ENCODE data around the gene MTG2. TPM values are rescaled to one million over a fixed set of nuclear protein-coding genes. Genes with fewer than 3 reads are reported as not detected.

The MTG2 gene
- total and polyA plus RNA-seq, 2 experiments from 2014 or later, result 11.3 to 11.7 TPM

DNA sequence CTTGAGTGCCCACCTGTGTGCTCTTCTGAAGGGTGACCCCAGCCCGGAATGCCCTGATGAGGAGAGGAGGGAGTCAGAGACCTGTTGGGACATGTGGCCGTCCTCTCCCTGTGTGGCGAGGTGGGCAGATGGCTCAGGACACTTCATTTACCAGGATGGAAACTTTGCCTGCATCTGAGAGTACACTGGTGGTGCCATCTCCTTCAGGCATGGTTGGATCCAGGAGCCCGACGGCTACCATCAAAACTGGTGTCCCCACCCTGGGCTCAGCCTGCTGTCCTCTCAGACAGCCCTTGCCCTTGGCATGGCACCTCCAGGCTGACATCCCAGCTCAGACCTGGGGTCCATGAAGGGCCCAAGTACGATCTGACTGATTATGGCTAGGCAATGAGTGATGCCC is 48.5 kb downstream of the MTG2 start:
- H3K79me2 ChIP-seq (replicated peaks; ENCODE audit: insufficient read depth), result no peaks in the 10 kb centered on the region
- H3F3A ChIP-seq (replicated peaks; ENCODE audit: low read depth), result no peaks in the 10 kb centered on the region
- H3K27me3 ChIP-seq (ENCODE audit: insufficient read depth), result no peaks in the 10 kb centered on the region
- no peaks in the 10 kb centered on the region for H3K4me1 ChIP-seq (ENCODE audit: insufficient read depth)
- no peak for DNase-seq (ENCODE audit: low spot score)
- no peak overlapping the region for H3K27ac ChIP-seq (ENCODE audit: low read depth)
- H3K9me3 Mint-ChIP-seq, result no peaks in the 10 kb centered on the region
- TF ChIP-seq STAT1 (IDR thresholded peaks at IDR 0.05; ENCODE audit: unreplicated experiment) (no peak), ZNF114 (CRISPR knock-in tag; IDR thresholded peaks at IDR 0.05) (no peak), EZH2 (IDR thresholded peaks at IDR 0.05; ENCODE audit: low read depth, unreplicated experiment) (no peak), CREB1 (CRISPR knock-in tag; IDR thresholded peaks at IDR 0.05; ENCODE audit: low read depth) (no peak)
- no peaks in the 10 kb centered on the region for H4K20me1 ChIP-seq (replicated peaks; ENCODE audit: insufficient read depth)
- H3K4me2 ChIP-seq, result no peak overlapping the region
- H3K36me3 ChIP-seq (ENCODE audit: insufficient read depth), result no peaks in the 10 kb centered on the region
- H3K4me3 Mint-ChIP-seq, result no peak overlapping the region
- H3K36me3 Mint-ChIP-seq (ENCODE audit: low read depth), result no peaks in the 10 kb centered on the region
- H2AFZ ChIP-seq, result no peak overlapping the region
- H3K4me3 ChIP-seq, result no peak overlapping the region
- H3K9me2 ChIP-seq (ENCODE audit: insufficient read depth), result no peaks in the 10 kb centered on the region
- H3K4me1 Mint-ChIP-seq, result peaks cover 5% of the 10 kb centered on the region
- H3K27ac Mint-ChIP-seq, result no peak overlapping the region
- peaks cover 4% of the 10 kb centered on the region for H3K27me3 Mint-ChIP-seq (ENCODE audit: insufficient read depth, low read depth, poor library complexity)
- ATAC-seq, result no peak

GRCh38 chr20:62232194-62232593 is 49.4 kb downstream of the MTG2 start:
- Histone ChIP-seq H3K4me2 (no peak overlapping the region), H4K20me1 (replicated peaks; ENCODE audit: insufficient read depth) (no peaks in the 10 kb centered on the region), H3K27me3 (ENCODE audit: insufficient read depth) (no peaks in the 10 kb centered on the region), H3K79me2 (replicated peaks; ENCODE audit: insufficient read depth) (no peaks in the 10 kb centered on the region), H3K4me1 (ENCODE audit: insufficient read depth) (no peaks in the 10 kb centered on the region), H2AFZ (no peak overlapping the region), H3K27ac (ENCODE audit: low read depth) (no peak overlapping the region), H3K36me3 (ENCODE audit: insufficient read depth) (no peaks in the 10 kb centered on the region), H3F3A (replicated peaks; ENCODE audit: low read depth) (no peaks in the 10 kb centered on the region), H3K4me3 (no peak overlapping the region), H3K9me2 (ENCODE audit: insufficient read depth) (no peaks in the 10 kb centered on the region)
- no peak for DNase-seq (ENCODE audit: low spot score)
- peaks cover 4% of the 10 kb centered on the region for H3K27me3 Mint-ChIP-seq (ENCODE audit: insufficient read depth, low read depth, poor library complexity)
- no peaks in the 10 kb centered on the region; the same call in 2 of the 3 replicates for H3K4me1 Mint-ChIP-seq
- H3K9me3 Mint-ChIP-seq, result no peaks in the 10 kb centered on the region
- no peak overlapping the region for H3K27ac Mint-ChIP-seq
- TF ChIP-seq CREB1 (CRISPR knock-in tag; IDR thresholded peaks at IDR 0.05; ENCODE audit: low read depth), result no peak
- ATAC-seq, result no peak
- H3K4me3 Mint-ChIP-seq, result no peak overlapping the region
- no peaks in the 10 kb centered on the region for H3K36me3 Mint-ChIP-seq (ENCODE audit: low read depth)

DNA sequence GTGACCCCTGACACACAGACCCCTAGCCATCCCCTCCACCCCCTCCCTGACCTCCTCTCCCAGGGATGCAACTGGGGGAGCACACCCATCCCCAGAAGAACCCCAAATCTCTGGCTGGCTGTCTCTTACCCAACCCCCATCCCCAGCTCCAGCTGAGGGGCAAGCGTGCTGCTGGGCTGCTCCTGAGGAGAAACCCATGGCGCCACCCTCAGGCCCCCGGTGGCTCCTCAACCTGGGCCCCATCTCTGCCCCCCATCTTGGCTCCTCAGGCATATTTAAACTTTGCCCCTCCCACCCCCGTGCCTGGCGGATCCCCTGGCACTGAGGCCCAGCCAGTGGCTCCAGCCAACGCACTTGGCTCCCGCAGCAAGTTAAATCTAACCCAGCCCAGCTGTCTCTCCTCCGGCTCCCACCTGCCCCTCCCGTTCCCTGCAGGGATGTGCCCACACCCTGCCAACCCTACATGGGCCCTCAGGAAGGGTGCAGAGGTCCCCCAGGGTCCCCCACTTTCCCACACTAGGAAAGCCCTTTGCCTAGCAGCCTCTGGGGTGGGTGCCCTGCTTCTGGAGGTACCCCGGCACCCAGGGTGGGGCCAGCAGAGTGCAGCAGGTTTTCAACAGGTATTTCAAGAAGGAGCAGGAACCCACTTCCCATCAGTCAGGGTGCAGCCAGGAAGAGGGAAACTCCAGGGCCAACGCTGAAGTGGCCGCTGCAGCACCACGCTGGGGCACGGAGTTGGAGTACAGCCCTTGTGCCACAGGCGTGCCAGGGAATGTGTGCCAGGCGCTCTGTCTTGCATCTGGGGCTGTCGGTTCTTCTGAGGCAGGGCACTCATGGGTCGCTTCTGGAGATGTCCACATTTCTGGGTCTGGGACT is 50.2 kb downstream of the MTG2 start:
- H3K27ac ChIP-seq (ENCODE audit: low read depth), result no peak overlapping the region
- H3K36me3 ChIP-seq (ENCODE audit: insufficient read depth), result no peaks in the 10 kb centered on the region
- Mint-ChIP-seq H3K36me3 (ENCODE audit: low read depth) (no peaks in the 10 kb centered on the region), H3K27me3 (ENCODE audit: insufficient read depth, low read depth, poor library complexity) (peaks cover 4% of the 10 kb centered on the region), H3K9me3 (no peaks in the 10 kb centered on the region), H3K27ac (no peak overlapping the region), H3K4me1 (peaks cover 4% of the 10 kb centered on the region; the same call in 2 of the 3 replicates), H3K4me3 (no peak overlapping the region)
- ATAC-seq, result no peak
- no peak overlapping the region for H3K4me3 ChIP-seq
- no peak overlapping the region for H3K4me2 ChIP-seq
- no peaks in the 10 kb centered on the region for H3K79me2 ChIP-seq (replicated peaks; ENCODE audit: insufficient read depth)
- no peaks in the 10 kb centered on the region for H4K20me1 ChIP-seq (replicated peaks; ENCODE audit: insufficient read depth)
- H3K4me1 ChIP-seq (ENCODE audit: insufficient read depth), result peaks cover 4% of the 10 kb centered on the region; the same call in 1 of the 2 replicates
- no peaks in the 10 kb centered on the region for H3K9me2 ChIP-seq (ENCODE audit: insufficient read depth)
- H3F3A ChIP-seq (replicated peaks; ENCODE audit: low read depth), result no peaks in the 10 kb centered on the region
- no peak for DNase-seq (ENCODE audit: low spot score)
- no peak overlapping the region for H2AFZ ChIP-seq
- H3K27me3 ChIP-seq (ENCODE audit: insufficient read depth), result no peaks in the 10 kb centered on the region
- TF ChIP-seq NANOG (IDR thresholded peaks at IDR 0.05; ENCODE audit: borderline replicate concordance) (no peak), POLR2AphosphoS5 (IDR thresholded peaks at IDR 0.05; ENCODE audit: low read depth) (no peak), EZH2phosphoT487 (IDR thresholded peaks at IDR 0.05; ENCODE audit: unreplicated experiment) (no peak), STAT1 (IDR thresholded peaks at IDR 0.05; ENCODE audit: unreplicated experiment) (no peak), JUNB (IDR thresholded peaks at IDR 0.05; ENCODE audit: unreplicated experiment) (no peak), ETS1 (IDR thresholded peaks at IDR 0.05) (no peak)
- TF ChIP-seq, protein P1, sequence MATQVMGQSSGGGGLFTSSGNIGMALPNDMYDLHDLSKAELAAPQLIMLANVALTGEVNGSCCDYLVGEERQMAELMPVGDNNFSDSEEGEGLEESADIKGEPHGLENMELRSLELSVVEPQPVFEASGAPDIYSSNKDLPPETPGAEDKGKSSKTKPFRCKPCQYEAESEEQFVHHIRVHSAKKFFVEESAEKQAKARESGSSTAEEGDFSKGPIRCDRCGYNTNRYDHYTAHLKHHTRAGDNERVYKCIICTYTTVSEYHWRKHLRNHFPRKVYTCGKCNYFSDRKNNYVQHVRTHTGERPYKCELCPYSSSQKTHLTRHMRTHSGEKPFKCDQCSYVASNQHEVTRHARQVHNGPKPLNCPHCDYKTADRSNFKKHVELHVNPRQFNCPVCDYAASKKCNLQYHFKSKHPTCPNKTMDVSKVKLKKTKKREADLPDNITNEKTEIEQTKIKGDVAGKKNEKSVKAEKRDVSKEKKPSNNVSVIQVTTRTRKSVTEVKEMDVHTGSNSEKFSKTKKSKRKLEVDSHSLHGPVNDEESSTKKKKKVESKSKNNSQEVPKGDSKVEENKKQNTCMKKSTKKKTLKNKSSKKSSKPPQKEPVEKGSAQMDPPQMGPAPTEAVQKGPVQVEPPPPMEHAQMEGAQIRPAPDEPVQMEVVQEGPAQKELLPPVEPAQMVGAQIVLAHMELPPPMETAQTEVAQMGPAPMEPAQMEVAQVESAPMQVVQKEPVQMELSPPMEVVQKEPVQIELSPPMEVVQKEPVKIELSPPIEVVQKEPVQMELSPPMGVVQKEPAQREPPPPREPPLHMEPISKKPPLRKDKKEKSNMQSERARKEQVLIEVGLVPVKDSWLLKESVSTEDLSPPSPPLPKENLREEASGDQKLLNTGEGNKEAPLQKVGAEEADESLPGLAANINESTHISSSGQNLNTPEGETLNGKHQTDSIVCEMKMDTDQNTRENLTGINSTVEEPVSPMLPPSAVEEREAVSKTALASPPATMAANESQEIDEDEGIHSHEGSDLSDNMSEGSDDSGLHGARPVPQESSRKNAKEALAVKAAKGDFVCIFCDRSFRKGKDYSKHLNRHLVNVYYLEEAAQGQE (IDR thresholded peaks at IDR 0.05; ENCODE audit: unreplicated experiment), result no peak

All from GM23338 (cell line).